Measurements from ENCODE around the gene LRBA.
"Not testable (repeated sequence)": the region's sequence is repeated elsewhere in the genome, so short reads cannot be mapped to it uniquely, and the experiment has no call there.

LRBA gene

DNA sequence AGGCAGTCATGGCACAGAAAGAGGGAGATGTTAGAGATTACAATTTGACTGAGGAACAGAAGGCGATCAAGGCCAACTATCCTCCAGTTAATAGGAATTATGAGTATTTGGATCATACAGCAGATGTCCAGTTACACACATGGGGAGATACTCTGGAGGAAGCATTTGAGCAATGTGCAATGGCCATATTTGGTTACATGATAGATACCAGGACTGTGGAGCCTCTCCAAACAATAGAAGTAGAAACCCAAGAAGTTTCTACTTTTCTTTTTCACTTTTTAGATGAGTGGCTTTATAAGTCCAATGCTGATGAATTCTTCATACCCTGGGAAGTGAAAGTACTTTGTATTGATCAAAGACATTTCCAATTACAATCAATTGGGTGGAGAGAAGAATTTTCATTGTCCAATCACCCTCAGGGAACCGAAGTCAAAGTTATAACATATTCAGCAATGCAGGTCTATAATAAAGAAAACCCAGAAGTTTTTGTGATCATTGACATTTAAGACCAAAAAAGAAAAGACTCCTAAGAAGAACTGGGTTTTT, 294.0 kb downstream of the LRBA start:
- DNase-seq: no peak

- no peak for DNase-seq
Measured at GRCh38 chr4:150717952-150718351, 297.1 kb downstream of the LRBA start.

DNA sequence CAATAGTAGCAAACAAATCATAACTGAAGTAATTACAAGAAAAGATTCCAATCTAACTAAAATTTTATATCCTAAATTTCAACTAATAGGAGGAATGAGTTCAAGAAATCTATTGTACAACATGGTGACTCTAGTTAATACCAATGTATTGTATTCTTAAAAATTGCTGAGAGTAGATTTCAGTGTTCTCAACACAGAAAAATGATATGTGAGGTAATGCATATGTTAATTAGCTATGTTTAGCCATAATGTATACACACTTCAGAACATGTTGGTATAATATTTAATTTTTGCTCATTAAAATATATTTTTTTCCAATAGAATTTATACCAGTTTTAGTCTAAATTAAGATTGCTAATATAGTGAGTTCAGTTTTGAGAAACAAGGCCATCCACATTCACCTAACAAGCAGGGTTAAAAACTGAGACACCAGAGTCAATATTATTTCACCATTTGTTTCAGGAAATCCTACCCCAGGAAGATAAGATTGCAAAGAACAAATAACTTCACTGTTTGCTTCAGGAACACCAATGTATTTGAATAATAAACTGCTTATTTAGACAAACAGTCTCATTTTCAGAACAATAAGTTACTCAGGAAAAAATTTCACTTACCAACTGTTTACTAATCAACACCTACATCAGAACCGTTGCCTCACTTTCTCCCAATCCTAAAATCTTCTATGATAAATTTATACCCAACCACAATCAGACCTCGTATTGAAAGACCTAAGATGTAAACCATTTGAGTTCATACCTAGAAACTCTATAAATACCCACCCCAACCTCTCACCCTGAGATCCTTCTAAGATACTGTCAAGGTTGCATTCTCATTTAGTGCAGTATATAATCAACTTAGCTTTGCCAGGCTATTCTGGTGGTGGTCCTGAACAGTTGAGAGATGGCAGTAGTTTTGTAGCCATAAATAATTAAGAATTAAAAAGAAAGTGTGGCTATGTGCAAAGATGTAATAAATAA, 300.3 kb downstream of the LRBA start:
- no peak for DNase-seq

GRCh38 chr4:150713251-150713650, 301.8 kb downstream of the LRBA start:
- no peak for DNase-seq

GRCh38 chr4:150710770-150711375, 304.2 kb downstream of the LRBA start:
- no peak for DNase-seq

GRCh38 chr4:150708004-150708403, 307.1 kb downstream of the LRBA start:
- no peak for DNase-seq

DNA sequence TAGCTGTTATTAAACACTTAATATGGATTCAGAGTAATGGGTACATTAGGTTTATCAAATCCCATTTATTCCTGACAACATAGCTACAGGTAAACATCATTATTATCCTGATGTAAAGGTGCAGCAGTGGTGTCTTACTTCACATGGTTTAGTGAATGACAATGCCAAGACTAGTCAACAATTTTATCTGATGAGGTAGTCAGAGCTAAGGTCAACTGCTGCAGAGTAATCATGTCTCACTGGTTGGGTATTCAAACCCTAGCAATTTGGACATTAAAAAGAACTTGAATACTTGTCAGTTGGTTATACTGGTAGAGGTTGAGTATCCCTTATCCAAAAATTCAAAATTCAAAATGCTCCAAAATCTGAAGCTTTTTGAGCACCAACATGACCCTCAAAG, 315.5 kb downstream of the LRBA start:
- no peak for DNase-seq

DNA sequence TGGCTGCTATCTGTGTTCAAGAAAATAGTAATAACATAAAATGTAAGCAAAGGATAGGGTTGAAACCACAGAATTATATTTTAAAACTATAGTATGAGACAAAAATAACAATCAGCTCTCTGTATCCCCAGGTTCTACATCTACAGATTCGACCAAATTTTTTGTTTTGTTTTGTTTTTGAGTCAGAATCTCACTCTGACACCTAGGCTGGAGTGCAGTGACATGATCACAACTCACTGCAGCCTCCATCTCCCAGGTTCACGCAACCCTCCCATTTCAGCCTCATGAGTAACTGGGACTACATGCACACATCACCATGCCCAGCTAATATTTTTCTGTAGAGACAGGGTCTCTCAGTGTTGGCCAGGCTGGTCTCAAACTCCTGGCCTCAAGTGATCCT, 319.9 kb downstream of the LRBA start:
- no peak for DNase-seq

DNA sequence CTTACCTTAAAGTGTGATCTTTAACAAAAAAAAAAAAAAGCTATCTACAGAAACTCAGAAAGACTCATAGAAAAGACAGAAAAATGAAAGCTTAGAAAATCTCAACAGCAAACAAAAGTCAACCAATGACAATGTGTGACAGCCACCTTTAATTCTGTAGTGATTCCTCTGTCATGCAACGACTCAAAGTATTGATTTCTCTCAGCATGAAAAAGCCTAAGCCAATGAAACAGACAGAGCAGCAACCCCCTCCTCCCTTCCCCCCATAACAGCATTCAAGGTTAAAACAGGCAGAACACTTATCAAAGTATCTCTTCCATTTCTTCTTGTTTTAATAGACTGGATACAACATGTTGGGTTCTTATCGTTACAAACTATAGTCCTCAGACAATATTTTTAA, 320.6 kb downstream of the LRBA start:
- DNase-seq: no peak

GRCh38 chr4:150683775-150684350, 331.2 kb downstream of the LRBA start:
- no peak for DNase-seq

DNA sequence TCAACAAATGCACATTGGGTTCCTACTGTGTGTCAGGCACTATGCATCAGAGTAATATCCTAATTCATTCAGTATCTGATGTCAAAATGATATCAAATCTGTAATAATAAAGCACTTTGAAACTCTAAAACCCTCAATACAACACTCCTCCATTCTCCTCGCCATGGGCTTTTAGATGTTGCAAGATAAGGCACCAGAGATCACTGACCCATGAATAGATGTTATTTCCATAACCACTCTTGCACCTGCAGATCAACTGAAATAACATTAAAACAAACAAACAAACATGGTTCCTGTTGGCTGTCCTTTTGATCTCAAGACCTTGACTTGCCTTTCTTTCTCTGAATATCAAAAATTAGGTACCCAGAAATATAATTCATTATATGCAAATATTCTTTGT, 333.0 kb downstream of the LRBA start:
- no peak for DNase-seq

- no peak for DNase-seq
Measured at GRCh38 chr4:150681063-150681462, 334.0 kb downstream of the LRBA start.

DNA sequence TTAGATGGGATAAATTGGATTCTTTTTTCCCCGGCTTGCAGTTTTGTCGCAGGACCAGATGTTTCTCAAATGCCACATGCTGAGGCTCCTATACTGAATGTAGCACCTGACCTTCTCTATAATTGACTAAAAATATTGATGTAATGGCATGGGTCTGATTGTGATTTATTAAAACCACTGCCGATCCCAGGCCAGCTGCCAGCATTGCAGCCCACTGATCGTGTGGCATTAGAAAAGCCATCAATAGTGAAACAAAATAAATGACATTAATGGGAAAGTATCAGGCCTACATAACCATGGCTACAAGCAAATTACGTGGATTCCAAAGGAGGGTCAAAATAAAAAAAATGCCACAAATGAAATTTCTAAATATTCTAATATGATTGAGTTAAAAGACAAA, 334.4 kb downstream of the LRBA start:
- DNase-seq: no peak

GRCh38 chr4:150679765-150680343, 335.2 kb downstream of the LRBA start:
- DNase-seq: no peak

DNA sequence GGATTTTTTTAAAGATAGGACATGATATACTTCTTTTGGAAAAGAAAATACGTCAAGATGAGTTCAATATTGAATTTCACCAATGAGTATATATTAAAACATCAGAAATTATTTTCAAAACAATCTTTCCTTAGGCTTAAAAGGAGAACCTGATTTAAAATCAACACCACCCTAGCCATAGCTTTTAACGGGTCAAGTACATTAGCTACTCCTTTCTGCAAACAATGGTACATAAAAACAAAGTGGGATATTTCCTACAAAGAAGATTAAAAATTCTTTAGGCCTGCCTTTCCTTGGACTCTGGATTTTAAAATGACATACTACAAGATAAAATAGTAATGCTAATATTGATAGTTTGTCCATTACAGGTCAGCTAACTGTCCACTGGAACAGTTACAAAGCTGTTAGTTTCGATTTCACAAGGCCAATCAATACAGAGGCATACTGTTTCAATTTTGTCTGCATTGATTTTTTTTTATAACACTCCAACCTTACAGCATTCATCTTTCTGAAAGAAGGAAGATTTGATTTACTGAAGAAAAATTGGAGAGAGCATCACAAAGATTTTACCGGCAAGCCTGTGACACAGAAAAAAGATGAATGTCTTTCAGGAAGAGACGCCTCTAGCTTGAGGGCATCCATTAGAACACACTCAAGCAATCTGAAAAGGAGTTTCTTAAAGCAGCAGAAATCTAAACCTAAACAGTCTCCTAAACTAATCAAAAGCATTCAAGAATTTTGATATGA, 335.9 kb downstream of the LRBA start:
- no peak for DNase-seq

DNA sequence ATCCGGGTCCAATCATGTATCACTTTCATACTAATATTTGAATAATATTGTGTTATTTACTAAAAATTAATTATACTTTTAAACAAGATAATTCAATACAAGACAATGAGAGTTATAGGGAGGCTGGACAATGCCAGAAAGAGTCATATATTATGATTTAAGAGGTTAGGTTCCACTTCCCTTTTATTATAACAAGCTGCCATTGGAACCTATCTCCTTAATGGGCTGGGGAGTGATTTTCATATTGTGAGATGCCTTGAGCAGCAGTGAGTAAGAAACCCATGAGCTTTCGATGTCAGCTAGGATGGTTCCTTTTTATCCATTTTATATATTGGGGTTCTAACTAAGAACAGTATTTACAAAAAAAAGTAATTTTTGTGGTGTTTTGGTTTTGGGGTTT, 341.3 kb downstream of the LRBA start:
- no peak for DNase-seq

- DNase-seq: no peak
Measured at GRCh38 chr4:150668824-150669223, 346.3 kb downstream of the LRBA start.

GRCh38 chr4:150664935-150665334, 350.1 kb downstream of the LRBA start:
- no peak for DNase-seq

DNA sequence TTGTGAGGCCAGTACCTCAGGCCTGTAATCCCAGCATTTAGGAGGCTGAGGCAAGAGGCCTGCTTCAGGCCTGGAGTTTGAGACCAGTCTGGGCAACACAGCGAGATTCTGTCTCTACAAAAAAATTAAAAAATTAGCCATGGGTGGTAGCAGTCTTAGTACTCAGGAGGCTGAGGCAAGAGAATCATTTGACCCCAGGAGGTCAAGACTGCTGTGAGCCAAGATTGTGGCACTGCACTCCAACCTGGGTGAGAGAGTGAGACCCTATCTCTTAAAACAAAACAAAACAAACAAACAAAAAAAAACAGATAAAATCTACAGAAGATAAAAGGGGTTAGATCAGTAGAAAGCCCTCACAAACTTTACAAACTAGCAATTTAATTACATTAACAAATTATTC, 352.4 kb downstream of the LRBA start:
- DNase-seq: no peak

DNA sequence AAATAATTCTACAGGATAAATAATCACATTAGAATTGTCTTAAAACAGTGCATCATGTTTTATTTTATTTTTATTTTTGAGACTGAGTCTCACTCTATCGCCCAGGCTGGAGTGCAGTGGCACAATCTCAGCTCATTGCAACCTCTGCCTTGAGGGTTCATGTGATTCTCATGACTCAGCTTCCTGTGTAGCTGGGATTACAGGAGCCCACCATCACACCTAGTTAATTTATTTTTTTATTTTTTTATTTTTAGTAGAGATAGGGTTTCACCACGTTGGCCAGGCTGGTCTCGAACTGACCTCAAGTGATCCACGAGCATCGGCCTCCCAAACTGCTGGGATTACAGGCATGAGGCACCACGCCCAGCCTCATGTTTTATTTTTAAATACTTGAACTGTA, 353.5 kb downstream of the LRBA start:
- DNase-seq: not testable (repeated sequence)

DNA sequence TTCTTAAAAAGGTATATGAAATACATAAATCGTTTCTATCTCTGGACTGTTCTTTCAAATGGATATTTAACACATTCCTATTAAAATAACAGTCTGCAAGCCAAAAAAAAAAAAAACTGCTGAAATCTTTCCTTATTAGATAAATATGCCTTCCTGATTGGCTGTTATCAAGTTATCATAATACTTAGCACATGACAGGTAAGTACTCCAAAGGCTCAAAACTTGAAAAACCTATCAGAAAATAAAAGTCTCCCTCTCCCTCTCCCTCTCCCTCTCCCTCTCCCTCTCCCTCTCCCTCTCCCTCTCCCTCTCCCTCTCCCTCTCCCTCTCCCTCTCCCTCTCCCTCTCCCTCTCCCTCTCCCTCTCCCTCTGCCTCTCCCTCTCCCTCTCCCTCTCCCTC, 356.8 kb downstream of the LRBA start:
- DNase-seq: not testable (repeated sequence)

DNA sequence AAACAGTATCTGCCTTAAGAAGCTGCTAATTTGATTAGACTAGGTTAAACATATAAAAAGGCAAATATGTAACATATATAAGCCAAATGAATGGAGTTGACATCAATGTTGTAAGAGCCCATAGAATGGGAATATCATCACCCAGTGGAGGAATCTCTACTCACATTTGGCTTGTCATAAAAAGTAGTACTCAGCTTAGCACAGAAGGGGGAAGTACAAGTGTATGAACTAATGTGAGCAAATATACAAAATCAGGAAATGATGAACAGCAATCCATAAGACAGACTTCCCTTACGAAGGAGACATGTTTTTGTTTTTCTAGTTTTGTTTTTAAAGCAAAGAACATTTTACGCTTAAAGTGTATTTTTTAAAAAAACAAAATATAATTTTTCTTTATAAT, 358.2 kb downstream of the LRBA start:
- no peak for DNase-seq

DNA sequence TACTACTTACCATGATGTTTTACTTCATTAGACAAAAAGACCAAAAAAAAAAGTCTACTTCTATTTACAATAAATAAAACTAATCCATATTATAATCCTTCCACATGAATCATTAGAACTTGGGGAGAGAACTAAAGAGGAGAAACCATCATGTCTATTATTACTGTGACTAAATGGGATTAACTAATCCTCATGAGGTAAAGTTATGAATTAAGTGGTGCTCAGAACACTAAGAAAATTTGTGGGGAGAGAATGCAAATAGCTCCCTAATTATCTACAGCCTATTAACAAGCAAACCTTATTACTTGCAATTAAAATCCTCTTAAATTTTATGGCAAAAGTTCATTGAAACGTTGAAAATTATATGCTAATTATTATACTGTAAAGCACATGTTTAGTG, 364.3 kb downstream of the LRBA start:
- DNase-seq: no peak

Measured in CD4-positive, alpha-beta T cell treated with Interleukin-12 subunit alpha and Interleukin-12 subunit beta, for 1 hour (primary cell).